Left forelimb (tissue), 1 donor: ENCODE results near the gene USP50.
"Not testable (repeated sequence)": the region's sequence is repeated elsewhere in the genome, so short reads cannot be mapped to it uniquely, and the experiment has no call there.

ENCODE experiments used
- DNase-seq: peaks from one replicate; pipeline ENCODE4 v3.0.0-alpha.2; 2018; ENCODE audit warnings: low spot score

USP50 gene

DNA sequence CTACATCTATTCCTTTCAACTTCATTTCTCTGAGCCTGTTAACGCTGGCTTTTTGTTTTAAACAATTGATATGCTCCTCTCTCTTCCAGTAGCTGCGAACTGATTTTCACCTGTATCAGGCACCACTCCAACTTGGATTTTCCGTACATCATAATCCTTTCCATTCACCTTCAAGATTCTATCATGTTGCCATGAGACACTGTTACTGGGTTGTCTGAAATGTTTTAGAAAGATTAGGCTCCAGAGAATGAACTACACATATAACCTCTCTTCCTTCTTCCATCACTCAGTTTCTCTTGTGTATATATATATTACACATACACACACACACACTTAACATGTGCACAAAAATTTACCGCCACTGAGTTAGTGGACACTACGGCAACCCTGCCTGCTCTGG, at the start of gene USP50:
Gene USP50, minus strand, starts transcription at position 101 of the 400 bp plus-strand sequence. CDS start 141 bp downstream, outside the sequence.
- DNase-seq = no peak

GRCh38 chr15:50594311-50594710, 47.8 kb upstream of the USP50 start:
- no peak for DNase-seq

DNA sequence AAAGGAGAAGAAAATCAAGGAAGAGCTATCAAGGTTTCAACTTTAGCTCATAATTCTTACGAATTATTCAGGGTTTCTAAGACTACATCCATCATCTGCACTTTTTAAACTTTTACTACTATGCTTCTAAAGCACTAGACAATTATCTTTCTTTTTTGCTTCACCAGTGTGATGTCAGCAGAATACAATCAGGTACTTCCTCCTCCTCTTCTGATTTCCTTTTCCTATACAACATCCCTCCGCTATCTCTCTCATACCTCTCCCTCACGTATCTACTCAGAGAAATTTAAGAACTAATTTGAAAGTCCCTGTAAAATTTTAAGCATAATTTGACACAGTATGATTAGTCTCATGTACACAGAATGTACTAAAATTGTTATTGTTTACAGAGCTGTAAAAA, 47.3 kb upstream of the USP50 start:
- no peak for DNase-seq

- DNase-seq = no peak
Observed at GRCh38 chr15:50590288-50590687, 43.8 kb upstream of the USP50 start.

DNA sequence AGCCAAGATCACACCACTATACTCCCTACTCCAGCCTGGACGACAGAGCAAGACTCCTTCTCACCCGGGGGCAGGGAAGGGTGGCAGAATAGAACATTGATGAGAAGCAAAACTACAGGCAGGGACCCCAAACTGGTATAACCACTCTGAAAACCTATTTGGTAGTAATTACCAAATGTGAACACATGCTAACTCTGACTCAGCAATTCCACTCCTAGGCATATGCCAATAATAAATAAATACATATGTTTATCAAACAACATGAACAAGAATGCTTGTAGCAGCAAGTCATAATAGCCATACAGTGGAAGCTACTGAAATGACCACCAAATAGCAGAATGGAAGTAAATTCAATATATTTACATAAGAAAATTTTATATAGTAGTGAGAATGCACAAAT, 31.0 kb upstream of the USP50 start:
- no peak for DNase-seq

- no peak for DNase-seq
Observed at GRCh38 chr15:50576166-50576565, 29.7 kb upstream of the USP50 start.

GRCh38 chr15:50573842-50574241, 27.4 kb upstream of the USP50 start:
- not testable (repeated sequence) for DNase-seq

- no peak for DNase-seq
Observed at GRCh38 chr15:50563756-50564155, 17.3 kb upstream of the USP50 start.

DNA sequence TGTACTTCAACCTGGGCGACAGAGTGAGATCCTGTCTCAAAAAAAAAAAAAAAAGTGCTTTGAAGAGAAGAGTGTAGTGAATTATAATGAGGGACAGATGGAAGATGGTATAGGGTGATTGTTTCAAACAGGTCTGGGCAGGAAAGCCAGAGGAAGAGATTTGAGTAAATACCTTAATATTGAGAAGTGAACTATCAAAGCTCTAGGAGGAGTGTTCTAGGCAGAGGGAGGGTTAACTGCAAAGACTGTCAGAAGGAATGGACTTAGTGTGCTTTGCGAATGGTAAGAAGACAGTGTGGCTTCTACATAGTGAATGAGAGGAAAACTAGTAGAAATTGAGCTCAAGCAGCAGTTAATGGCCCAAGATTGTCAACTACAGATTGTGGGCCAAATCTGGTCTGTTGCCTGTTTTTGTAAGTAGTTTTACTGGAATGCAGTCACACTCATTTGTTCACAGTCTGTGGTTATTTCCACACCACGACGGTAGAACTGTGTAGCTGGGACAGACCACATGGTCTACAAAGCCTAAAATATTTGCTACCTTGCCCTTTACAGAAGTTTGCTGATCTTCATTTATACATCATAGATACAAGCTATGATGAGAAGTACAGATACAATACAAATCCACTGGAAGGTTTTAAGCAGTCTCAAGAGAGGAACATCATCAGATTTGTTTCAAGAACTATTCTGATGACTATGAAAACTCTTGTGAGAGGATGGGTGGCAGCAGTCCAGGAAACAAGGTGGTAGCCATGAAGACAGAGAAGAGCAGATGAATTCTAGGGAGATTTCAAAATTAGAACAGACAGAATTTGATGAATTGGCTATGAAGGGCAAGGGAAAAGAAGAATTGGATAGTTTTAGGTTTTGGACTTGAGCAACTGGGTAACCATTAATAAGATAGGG, 16.5 kb upstream of the USP50 start:
- DNase-seq = no peak

- no peak for DNase-seq
Observed at GRCh38 chr15:50558012-50558411, 11.5 kb upstream of the USP50 start.

DNA sequence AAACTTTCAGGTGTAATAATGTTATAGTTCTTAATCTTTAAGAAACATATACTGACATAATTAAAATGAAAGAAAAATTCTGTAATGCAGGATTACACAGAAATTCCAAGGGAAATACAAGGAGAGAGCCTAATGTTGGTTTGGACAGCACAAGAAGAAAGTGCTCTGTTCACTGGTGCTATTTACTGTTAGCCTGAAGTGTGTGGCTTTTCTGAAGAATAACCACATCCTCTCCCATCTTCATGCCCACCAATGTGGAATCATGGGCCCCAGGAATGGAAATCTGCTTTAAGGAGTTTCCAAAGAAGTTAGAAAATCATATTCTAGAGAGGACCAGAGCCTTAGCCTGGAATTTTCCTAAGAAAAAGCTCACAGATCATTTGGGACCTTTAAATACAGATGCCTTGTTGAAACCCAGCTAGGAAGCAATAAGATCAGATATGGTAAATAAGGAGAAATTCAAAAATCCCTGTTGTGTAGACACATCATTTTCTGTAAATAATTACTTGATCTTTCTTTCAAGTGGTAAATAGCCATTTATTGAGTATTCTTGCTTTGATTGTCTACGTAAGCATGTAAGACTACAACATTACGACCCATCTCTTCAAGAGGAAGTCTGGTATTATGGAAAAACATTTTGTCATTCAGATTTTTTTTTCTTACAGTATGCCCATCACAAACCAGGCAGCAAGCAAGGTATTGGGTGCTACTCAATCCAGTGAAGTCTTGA, 10.3 kb upstream of the USP50 start:
- no peak for DNase-seq

DNA sequence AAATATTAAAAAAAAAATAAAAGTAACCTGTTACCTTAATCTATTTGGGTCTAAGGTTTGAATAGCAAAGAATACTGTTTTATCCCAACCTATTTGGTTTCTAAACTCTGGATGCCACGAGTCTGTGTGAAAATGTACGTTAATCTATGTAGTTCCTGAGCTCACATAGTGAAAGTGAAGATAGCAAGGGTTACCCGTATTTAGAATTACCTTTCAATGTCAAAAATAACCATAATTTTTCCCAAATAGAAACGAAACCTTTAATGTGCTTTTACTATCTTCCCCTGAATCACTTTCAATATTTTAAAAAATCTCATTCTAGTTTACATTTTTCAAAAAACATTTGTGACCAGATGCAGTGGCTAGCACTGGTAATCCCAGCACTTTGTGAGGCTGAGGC, 5.8 kb upstream of the USP50 start:
- DNase-seq = no peak

- DNase-seq = no peak
Observed at GRCh38 chr15:50549326-50549725, 2.9 kb upstream of the USP50 start.

- DNase-seq = no peak
Observed at GRCh38 chr15:50544368-50544767, 2.1 kb downstream of the USP50 start.

GRCh38 chr15:50543556-50543955, 2.9 kb downstream of the USP50 start:
- DNase-seq = no peak

- DNase-seq = no peak
Observed at GRCh38 chr15:50542887-50543210, 3.6 kb downstream of the USP50 start.

- DNase-seq = no peak
Observed at GRCh38 chr15:50531766-50532165, 14.7 kb downstream of the USP50 start.

- no peak for DNase-seq
Observed at GRCh38 chr15:50531163-50531562, 15.3 kb downstream of the USP50 start.

DNA sequence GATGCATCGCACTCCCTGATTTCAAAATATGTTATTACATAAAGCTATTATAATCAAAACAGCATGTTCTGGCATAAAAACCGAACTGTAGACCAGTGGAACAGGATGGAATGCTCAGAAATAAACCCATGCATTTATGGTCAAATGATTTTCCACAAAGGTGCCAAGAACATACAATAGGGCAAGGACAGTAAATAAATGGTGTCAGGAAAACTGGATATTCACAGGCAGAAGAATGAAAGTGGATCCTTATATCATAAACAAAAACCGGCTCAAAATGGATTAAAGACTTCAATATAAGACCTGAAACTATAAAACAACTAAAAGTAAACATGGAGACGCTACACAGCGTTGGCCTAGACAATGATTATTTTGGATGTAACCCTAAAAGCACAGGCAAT, 22.6 kb downstream of the USP50 start:
- DNase-seq = no peak

GRCh38 chr15:50519740-50520425, 26.6 kb downstream of the USP50 start:
- no peak for DNase-seq

DNA sequence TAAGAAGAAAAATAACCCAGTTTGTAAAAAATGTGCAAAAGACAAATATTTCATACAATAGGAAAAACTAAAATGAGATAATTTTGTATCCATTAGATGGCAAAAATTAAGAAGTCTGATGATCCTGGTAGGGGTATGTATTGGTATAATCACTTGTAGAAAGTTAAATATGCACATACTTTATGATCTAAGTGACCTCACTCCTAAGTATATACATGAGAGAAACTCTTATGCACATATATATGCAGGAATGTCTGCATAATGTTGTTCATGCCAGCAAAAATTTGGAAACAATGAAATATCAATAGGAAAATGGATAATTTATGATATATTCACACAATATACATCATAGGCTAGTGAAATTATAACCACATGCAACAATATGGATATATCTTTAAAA, 33.5 kb downstream of the USP50 start:
- no peak for DNase-seq

GRCh38 chr15:50506121-50506520, 40.3 kb downstream of the USP50 start:
- DNase-seq = no peak

DNA sequence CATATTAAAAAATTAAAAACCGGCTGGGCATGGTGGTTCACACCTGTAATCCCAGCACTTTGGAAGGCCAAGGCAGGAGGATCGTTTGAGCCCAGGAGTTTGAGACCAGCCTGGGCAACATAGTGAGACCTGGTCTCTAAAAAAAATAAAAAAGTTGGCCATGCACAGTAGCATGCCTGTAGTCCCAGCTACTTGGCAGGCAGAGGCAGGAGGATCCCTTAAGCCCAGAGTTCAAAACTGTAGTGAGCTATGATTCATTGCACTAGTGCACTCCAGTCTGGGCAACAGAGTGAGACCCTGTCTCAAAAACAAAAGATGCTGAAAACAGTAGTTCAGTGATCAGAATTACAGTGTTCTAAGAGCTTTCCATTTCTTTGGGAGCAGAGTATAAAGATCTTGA, 40.8 kb downstream of the USP50 start:
- not testable (repeated sequence) for DNase-seq
